HG02763 (cell line): ENCODE results near the gene CCL27.
"Not testable (repeated sequence)": the region's sequence is repeated elsewhere in the genome, so short reads cannot be mapped to it uniquely, and the experiment has no call there.

Experiments
- ATAC-seq: cut with Tn5 transposase; IDR thresholded peaks from one replicate; pipeline ENCODE4 v1.9.1; 2021; ENCODE audit warnings: mild to moderate bottlenecking, moderate library complexity; ENCODE audit not compliant: unreplicated experiment

CCL27 gene

GRCh38 chr9:34651876-34652601 lies 10.4 kb downstream of the CCL27 start, which contains the start of gene IL11RA:
Gene IL11RA, plus strand, starts transcription at chr9:34652185. Its CDS starts 3,033 bp downstream, at chr9:34655218.
- no peak for ATAC-seq

- no peak for ATAC-seq
These were observed 11.1 kb downstream of the CCL27 start for GRCh38 chr9:34651321-34651720.

GRCh38 chr9:34650816-34651215 lies 11.6 kb downstream of the CCL27 start:
- ATAC-seq, result no peak

- ATAC-seq, result no peak
These were observed 13.8 kb downstream of the CCL27 start for GRCh38 chr9:34648673-34649072.

- no peak for ATAC-seq
These were observed 14.8 kb downstream of the CCL27 start for GRCh38 chr9:34647651-34648050.

- no peak for ATAC-seq
These were observed 15.4 kb downstream of the CCL27 start for GRCh38 chr9:34647084-34647403.

GRCh38 chr9:34646211-34647083 lies 16.0 kb downstream of the CCL27 start, which contains the start of gene GALT:
Gene GALT, plus strand, starts transcription at chr9:34646675. Its CDS starts 30 bp downstream, at chr9:34646705.
- ATAC-seq, result peak; percentile 80

- ATAC-seq, result no peak
These were observed 17.6 kb downstream of the CCL27 start for GRCh38 chr9:34644766-34645314.

- no peak for ATAC-seq
These were observed 19.8 kb downstream of the CCL27 start for GRCh38 chr9:34642679-34643078.

- not testable (repeated sequence) for ATAC-seq
These were observed 23.1 kb downstream of the CCL27 start for GRCh38 chr9:34639322-34639721.

GRCh38 chr9:34638138-34638445 lies 24.4 kb downstream of the CCL27 start:
- no peak for ATAC-seq

GRCh38 chr9:34637356-34638137 lies 24.9 kb downstream of the CCL27 start, which contains the start of gene SIGMAR1:
Gene SIGMAR1, minus strand, starts transcription at chr9:34637787. Its CDS starts 90 bp downstream, at chr9:34637697.
- peak; percentile 92 for ATAC-seq

GRCh38 chr9:34636791-34637355 lies 25.6 kb downstream of the CCL27 start:
- ATAC-seq, result no peak

GRCh38 chr9:34635556-34635955 lies 26.9 kb downstream of the CCL27 start:
- ATAC-seq, result no peak

- no peak for ATAC-seq
These were observed 27.8 kb downstream of the CCL27 start for GRCh38 chr9:34634551-34635248.

GRCh38 chr9:34633851-34634550 lies 28.5 kb downstream of the CCL27 start:
- no peak for ATAC-seq

GRCh38 chr9:34633166-34633565 lies 29.3 kb downstream of the CCL27 start:
- ATAC-seq, result no peak

GRCh38 chr9:34630402-34631154 lies 31.9 kb downstream of the CCL27 start:
- ATAC-seq, result no peak

- ATAC-seq, result no peak
These were observed 33.0 kb downstream of the CCL27 start for GRCh38 chr9:34629491-34629808.
